ENCODE data around the gene TAOK2. TPM values are rescaled to one million over a fixed set of nuclear protein-coding genes. Genes with fewer than 3 reads are reported as not detected.
A peak's percentile ranks its signal among the peaks of the same experiment; 100 is the strongest.

The TAOK2 gene
- total RNA-seq, 1 donor from 2014 or later: 39.7 TPM

DNA sequence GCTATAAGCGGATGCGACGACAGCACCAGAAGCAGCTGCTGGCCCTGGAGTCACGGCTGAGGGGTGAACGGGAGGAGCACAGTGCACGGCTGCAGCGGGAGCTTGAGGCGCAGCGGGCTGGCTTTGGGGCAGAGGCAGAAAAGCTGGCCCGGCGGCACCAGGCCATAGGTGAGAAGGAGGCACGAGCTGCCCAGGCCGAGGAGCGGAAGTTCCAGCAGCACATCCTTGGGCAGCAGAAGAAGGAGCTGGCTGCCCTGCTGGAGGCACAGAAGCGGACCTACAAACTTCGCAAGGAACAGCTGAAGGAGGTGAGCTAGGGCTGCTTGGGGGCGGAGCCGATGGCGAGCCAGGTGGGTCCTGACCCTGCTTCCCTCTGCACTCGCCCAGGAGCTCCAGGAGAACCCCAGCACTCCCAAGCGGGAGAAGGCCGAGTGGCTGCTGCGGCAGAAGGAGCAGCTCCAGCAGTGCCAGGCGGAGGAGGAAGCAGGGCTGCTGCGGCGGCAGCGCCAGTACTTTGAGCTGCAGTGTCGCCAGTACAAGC, 11.7 kb downstream of the TAOK2 start:
- Mint-ChIP-seq H3K4me1 (ENCODE audit: low read depth) (no peaks in the 10 kb centered on the region), H3K27ac (no peak overlapping the region), H3K36me3 (ENCODE audit: low read depth) (peaks cover 61% of the 10 kb centered on the region), H3K4me3 (no peak overlapping the region), H3K9me3 (no peaks in the 10 kb centered on the region), H3K27me3 (ENCODE audit: insufficient read depth) (no peaks in the 10 kb centered on the region)
- DNase-seq (ENCODE audit: low spot score): no peak
- intact Hi-C loops (cut with micrococcal nuclease): no loop called here

DNA sequence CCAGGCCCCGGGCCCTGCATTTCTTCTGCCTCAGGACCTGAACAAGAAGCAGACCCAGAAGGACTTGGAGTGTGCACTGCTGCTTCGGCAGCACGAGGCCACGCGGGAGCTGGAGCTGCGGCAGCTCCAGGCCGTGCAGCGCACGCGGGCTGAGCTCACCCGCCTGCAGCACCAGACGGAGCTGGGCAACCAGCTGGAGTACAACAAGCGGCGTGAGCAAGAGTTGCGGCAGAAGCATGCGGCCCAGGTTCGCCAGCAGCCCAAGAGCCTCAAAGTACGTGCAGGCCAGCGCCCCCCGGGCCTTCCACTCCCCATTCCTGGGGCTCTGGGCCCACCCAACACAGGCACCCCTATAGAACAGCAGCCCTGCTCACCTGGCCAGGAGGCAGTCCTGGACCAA, 12.6 kb downstream of the TAOK2 start:
- no peak for DNase-seq (ENCODE audit: low spot score)
- H3K27me3 Mint-ChIP-seq (ENCODE audit: insufficient read depth): no peaks in the 10 kb centered on the region
- no peaks in the 10 kb centered on the region for H3K9me3 Mint-ChIP-seq
- peaks cover 61% of the 10 kb centered on the region for H3K36me3 Mint-ChIP-seq (ENCODE audit: low read depth)
- intact Hi-C loops (cut with micrococcal nuclease): no loop called here
- H3K27ac Mint-ChIP-seq: no peak overlapping the region
- no peak overlapping the region for H3K4me3 Mint-ChIP-seq
- H3K4me1 Mint-ChIP-seq (ENCODE audit: low read depth): no peaks in the 10 kb centered on the region

DNA sequence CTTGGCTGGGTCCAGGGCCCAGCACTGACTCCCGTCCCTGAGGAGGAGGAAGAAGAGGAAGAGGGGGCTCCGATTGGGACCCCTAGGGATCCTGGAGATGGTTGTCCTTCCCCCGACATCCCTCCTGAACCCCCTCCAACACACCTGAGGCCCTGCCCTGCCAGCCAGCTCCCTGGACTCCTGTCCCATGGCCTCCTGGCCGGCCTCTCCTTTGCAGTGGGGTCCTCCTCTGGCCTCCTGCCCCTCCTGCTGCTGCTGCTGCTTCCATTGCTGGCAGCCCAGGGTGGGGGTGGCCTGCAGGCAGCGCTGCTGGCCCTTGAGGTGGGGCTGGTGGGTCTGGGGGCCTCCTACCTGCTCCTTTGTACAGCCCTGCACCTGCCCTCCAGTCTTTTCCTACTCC, 13.3 kb downstream of the TAOK2 start:
- intact Hi-C loops (cut with micrococcal nuclease): no loop called here
- H3K4me1 Mint-ChIP-seq (ENCODE audit: low read depth): no peaks in the 10 kb centered on the region

DNA sequence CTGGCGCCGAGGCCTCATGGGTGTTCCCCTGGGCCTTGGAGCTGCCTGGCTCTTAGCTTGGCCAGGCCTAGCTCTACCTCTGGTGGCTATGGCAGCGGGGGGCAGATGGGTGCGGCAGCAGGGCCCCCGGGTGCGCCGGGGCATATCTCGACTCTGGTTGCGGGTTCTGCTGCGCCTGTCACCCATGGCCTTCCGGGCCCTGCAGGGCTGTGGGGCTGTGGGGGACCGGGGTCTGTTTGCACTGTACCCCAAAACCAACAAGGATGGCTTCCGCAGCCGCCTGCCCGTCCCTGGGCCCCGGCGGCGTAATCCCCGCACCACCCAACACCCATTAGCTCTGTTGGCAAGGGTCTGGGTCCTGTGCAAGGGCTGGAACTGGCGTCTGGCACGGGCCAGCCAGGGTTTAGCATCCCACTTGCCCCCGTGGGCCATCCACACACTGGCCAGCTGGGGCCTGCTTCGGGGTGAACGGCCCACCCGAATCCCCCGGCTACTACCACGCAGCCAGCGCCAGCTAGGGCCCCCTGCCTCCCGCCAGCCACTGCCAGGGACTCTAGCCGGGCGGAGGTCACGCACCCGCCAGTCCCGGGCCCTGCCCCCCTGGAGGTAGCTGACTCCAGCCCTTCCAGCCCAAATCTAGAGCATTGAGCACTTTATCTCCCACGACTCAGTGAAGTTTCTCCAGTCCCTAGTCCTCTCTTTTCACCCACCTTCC, 13.9 kb downstream of the TAOK2 start:
- Mint-ChIP-seq H3K27ac (no peak overlapping the region), H3K27me3 (ENCODE audit: insufficient read depth) (no peaks in the 10 kb centered on the region), H3K9me3 (no peaks in the 10 kb centered on the region), H3K36me3 (ENCODE audit: low read depth) (peaks cover 57% of the 10 kb centered on the region), H3K4me3 (no peak overlapping the region), H3K4me1 (ENCODE audit: low read depth) (no peaks in the 10 kb centered on the region)
- intact Hi-C loops (cut with micrococcal nuclease): no loop called here
- DNase-seq (ENCODE audit: low spot score): no peak

More for the DNA sequence above, 13.3 kb downstream of the TAOK2 start:
- no peak overlapping the region for H3K4me3 Mint-ChIP-seq
- H3K36me3 Mint-ChIP-seq (ENCODE audit: low read depth): peaks cover 60% of the 10 kb centered on the region
- no peak for DNase-seq (ENCODE audit: low spot score)
- no peaks in the 10 kb centered on the region for H3K9me3 Mint-ChIP-seq
- no peak overlapping the region for H3K27ac Mint-ChIP-seq
- H3K27me3 Mint-ChIP-seq (ENCODE audit: insufficient read depth): no peaks in the 10 kb centered on the region

DNA sequence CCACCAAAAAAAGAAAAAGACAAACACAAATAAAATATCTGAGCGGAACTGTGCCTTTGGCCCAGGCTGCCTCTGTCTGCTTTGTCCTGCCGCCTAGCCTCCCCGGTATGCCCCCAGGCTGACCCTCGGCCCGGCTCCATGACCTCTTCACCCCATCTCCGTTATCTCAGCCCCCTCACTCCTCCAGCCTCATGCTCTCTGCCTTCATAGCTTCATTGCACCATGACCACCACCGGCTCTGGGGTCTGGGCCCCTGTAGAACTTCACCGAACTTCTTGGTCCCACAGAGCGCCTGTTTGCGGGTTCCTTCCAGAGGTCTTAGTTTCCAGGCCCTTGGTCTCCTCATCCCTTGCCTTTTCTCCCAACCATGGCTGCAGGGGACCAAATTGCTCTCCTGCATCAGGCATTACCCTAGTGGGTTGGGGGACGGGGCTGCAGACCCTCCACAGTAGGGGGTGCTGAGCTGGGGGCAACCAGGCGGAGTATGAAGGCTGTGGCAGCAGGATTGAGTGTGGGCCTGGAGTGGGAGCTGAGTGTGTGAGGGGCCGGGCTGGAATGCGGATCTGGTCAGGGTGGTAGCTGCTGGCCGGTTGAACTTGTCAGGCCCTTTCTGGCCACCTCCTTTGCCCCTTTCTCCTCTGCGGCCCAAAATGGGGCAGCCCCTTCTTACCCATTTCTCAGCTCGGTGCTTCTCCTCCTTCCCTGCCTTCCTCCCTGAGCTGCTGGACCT, 14.8 kb downstream of the TAOK2 start:
- Mint-ChIP-seq H3K27ac (no peak overlapping the region), H3K4me3 (no peak overlapping the region), H3K27me3 (ENCODE audit: insufficient read depth) (no peaks in the 10 kb centered on the region), H3K36me3 (ENCODE audit: low read depth) (peaks cover 52% of the 10 kb centered on the region), H3K9me3 (no peaks in the 10 kb centered on the region), H3K4me1 (ENCODE audit: low read depth) (no peaks in the 10 kb centered on the region)
- no peak for DNase-seq (ENCODE audit: low spot score)
- intact Hi-C loops (cut with micrococcal nuclease): no loop called here

DNA sequence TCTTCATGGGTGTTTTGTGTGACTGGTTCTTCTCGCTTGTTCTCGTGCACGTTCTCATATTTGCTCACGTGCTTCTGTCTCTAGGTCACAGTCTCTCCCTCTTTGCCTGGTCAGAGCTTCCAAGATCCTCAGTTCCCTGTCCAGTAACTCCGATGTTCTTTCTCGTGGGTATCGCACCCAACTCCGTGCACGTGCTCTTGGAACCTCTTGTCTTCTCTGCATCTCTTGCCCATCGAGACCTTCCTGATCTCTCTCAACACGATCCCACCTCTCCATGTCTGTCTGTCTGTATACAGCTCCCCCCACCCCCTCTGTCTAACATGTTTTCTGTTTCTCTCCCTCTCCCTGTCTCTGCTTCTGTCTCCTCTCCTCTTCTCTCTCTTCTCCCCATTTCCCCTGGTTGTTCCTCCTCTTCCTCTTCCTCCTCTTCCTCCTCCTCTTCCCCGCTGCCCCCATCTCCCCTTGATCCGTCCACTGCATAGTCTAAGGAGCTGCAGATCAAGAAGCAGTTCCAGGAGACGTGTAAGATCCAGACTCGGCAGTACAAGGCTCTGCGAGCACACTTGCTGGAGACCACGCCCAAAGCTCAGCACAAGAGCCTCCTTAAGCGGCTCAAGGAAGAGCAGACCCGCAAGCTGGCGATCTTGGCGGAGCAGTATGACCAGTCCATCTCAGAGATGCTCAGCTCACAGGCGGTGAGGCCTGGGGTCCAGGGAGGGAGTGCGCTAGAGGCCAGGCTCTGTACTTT, 15.6 kb downstream of the TAOK2 start:
- Mint-ChIP-seq H3K27me3 (ENCODE audit: insufficient read depth) (no peaks in the 10 kb centered on the region), H3K4me1 (ENCODE audit: low read depth) (peaks cover 6% of the 10 kb centered on the region), H3K9me3 (no peaks in the 10 kb centered on the region), H3K36me3 (ENCODE audit: low read depth) (peaks cover 50% of the 10 kb centered on the region), H3K4me3 (no peak overlapping the region), H3K27ac (no peak overlapping the region)
- no peak for DNase-seq (ENCODE audit: low spot score)
- intact Hi-C loops (cut with micrococcal nuclease): no loop called here

DNA sequence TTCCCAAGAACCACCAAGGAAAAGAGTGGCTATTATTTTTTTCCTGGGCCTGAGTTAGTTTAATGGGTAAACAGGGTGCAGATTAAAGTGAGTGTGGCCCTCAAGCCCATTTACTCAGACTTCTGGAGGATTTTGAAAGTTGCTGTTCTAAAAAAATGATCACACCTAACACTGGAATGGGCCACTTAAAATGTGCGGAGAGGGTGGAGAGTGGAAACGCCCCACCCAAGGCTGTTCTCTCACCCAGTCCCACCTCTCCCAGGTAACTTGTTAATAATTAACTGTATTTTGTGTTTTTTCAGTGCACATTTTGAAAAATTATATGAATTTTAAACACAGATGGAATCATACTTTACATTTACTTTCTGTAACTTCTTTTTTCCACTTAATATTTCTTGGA, 16.4 kb downstream of the TAOK2 start:
- Mint-ChIP-seq H3K36me3 (ENCODE audit: low read depth) (peaks cover 50% of the 10 kb centered on the region), H3K4me3 (no peak overlapping the region), H3K27ac (no peak overlapping the region), H3K4me1 (ENCODE audit: low read depth) (peaks cover 13% of the 10 kb centered on the region), H3K27me3 (ENCODE audit: insufficient read depth) (no peaks in the 10 kb centered on the region), H3K9me3 (no peaks in the 10 kb centered on the region)
- no peak for DNase-seq (ENCODE audit: low spot score)
- intact Hi-C loops (cut with micrococcal nuclease): loop anchor here (10.0 kb wide), 1 partner anchor 385 kb away; the partner anchor contains the start of genes MYL11 and TBC1D10B

DNA sequence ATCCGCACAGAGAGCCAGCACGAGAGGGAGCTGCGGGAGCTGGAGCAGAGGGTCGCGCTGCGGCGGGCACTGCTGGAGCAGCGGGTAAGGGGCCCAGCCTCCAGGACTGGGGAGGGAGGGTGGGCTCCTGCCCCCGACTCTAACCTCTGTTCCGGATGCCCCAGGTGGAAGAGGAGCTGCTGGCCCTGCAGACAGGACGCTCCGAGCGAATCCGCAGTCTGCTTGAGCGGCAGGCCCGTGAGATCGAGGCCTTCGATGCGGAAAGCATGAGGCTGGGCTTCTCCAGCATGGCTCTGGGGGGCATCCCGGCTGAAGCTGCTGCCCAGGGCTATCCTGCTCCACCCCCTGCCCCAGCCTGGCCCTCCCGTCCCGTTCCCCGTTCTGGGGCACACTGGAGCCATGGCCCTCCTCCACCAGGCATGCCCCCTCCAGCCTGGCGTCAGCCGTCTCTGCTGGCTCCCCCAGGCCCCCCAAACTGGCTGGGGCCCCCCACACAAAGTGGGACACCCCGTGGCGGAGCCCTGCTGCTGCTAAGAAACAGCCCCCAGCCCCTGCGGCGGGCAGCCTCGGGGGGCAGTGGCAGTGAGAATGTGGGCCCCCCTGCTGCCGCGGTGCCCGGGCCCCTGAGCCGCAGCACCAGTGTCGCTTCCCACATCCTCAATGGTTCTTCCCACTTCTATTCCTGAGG, 17.4 kb downstream of the TAOK2 start:
- Mint-ChIP-seq H3K9me3 (no peaks in the 10 kb centered on the region), H3K27ac (no peak overlapping the region), H3K36me3 (ENCODE audit: low read depth) (peaks cover 46% of the 10 kb centered on the region), H3K4me3 (no peak overlapping the region), H3K4me1 (ENCODE audit: low read depth) (peaks cover 13% of the 10 kb centered on the region), H3K27me3 (ENCODE audit: insufficient read depth) (no peaks in the 10 kb centered on the region)
- intact Hi-C loops (cut with micrococcal nuclease): loop anchor here (10.0 kb wide), 1 partner anchor 384 kb away; the partner anchor contains the start of genes MYL11 and TBC1D10B
- DNase-seq (ENCODE audit: low spot score): no peak

DNA sequence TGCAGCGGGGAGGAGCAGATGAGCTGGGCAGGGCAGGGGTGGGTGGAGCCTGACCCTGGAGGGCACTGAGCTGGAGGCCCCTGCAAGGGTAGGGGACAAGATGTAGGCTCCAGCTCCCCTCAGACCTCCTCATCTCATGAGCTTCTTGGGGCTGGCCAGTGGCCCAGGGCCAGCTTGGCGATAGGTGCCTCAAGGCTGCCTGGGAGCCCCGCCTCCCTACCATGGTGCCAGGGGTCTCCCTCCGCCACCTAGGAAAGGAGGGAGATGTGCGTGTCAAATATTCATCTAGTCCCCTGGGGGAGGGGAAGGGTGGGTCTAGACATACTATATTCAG, 17.9 kb downstream of the TAOK2 start:
- Mint-ChIP-seq H3K27ac (no peak overlapping the region), H3K27me3 (ENCODE audit: insufficient read depth) (no peaks in the 10 kb centered on the region), H3K4me1 (ENCODE audit: low read depth) (peaks cover 15% of the 10 kb centered on the region), H3K4me3 (no peak overlapping the region), H3K9me3 (no peaks in the 10 kb centered on the region), H3K36me3 (ENCODE audit: low read depth) (peaks cover 48% of the 10 kb centered on the region)
- intact Hi-C loops (cut with micrococcal nuclease): loop anchor here (10.0 kb wide), 1 partner anchor 383 kb away; the partner anchor contains the start of genes MYL11 and TBC1D10B
- DNase-seq (ENCODE audit: low spot score): no peak

DNA sequence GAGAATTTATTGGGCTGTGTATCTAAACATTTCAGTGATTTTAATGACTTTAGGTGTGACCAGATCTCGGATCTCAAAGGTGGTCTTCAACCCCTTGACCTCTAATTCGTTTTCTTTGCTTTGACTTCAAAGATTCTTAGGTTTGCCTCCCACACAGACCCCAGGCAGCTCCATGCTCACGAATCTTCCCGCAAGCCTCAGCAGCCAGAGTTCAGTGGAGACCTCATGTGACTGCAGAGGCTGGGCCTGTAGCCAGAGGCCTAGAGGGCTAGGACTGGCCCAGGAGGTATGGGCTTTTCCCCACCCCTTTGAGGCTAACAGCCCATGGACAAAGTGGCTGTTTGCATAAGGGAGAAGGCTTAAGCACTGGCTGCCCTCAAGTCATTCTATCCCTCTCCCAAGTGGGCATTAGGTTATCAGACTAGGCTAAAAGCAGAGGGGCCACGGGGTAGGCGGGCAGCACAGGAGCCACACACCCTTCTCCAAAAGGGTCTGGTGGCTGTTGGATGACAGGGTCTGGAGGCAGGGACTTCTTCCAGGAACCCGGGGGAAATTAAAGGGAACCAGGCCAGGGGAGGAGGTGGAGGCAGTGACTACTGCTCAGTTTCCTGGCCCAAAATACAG, 18.8 kb downstream of the TAOK2 start:
- Mint-ChIP-seq H3K4me3 (no peak overlapping the region), H3K27me3 (ENCODE audit: insufficient read depth) (no peaks in the 10 kb centered on the region), H3K27ac (no peak overlapping the region), H3K9me3 (no peaks in the 10 kb centered on the region), H3K4me1 (ENCODE audit: low read depth) (peaks cover 21% of the 10 kb centered on the region), H3K36me3 (ENCODE audit: low read depth) (peaks cover 51% of the 10 kb centered on the region)
- intact Hi-C loops (cut with micrococcal nuclease): loop anchor here (10.0 kb wide), 1 partner anchor 382 kb away; the partner anchor contains the start of genes MYL11 and TBC1D10B
- DNase-seq (ENCODE audit: low spot score): no peak

DNA sequence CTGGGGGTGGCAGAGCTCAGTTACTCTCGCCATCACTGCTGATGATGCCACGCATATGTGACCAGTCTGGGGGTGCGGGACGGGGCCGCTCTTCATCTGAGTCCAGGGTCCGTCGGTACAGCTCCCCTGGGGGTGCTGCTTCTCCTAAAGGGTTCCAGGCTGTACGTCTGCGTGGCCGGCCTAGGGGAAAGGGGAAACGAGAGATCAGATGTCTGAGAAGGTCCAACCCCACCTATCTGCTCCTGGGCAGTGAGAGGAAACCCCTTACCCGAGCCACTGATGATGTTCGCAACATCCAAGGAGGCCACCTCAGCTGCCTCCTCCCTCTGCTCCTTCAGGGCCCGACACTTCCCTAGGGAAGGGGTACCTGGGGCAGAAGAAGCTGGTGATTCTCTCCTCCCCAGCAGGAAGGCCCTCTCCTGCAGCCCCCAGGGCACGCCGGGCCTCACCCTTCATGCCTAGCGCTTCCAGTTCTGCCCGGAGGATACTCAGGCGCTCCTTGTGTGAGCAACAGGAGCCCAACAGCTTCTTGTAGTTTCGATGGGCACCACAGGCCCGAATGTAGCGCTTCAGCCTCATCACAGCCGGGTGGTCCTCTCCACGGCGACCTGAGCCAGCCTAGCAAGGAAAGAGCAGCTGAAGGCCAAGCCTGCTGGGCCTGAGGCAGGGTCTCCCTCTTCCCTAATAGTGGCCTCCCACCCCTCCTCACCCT, 19.7 kb downstream of the TAOK2 start:
- DNase-seq (ENCODE audit: low spot score): no peak
- peaks cover 54% of the 10 kb centered on the region for H3K36me3 Mint-ChIP-seq (ENCODE audit: low read depth)
- no peaks in the 10 kb centered on the region for H3K27me3 Mint-ChIP-seq (ENCODE audit: insufficient read depth)
- H3K4me1 Mint-ChIP-seq (ENCODE audit: low read depth): peaks cover 26% of the 10 kb centered on the region
- H3K27ac Mint-ChIP-seq: no peak overlapping the region
- no peaks in the 10 kb centered on the region for H3K9me3 Mint-ChIP-seq
- intact Hi-C loops (cut with micrococcal nuclease): loop anchor here (10.0 kb wide), 1 partner anchor 381 kb away; the partner anchor contains the start of genes MYL11 and TBC1D10B
- peak overlapping the region; percentile 98 for H3K4me3 Mint-ChIP-seq
